GM12872 (cell line): ENCODE data around the gene TMEM120B.

Experiments used
- TF ChIP-seq, protein P1 (sequence below): IDR thresholded peaks from 3 replicates; pipeline ENCODE4 v1.5.1; 2011; ENCODE audit warnings: low read depth, mild to moderate bottlenecking, low read length, moderate library complexity; ENCODE audit not compliant: insufficient read depth

Gene TMEM120B

DNA sequence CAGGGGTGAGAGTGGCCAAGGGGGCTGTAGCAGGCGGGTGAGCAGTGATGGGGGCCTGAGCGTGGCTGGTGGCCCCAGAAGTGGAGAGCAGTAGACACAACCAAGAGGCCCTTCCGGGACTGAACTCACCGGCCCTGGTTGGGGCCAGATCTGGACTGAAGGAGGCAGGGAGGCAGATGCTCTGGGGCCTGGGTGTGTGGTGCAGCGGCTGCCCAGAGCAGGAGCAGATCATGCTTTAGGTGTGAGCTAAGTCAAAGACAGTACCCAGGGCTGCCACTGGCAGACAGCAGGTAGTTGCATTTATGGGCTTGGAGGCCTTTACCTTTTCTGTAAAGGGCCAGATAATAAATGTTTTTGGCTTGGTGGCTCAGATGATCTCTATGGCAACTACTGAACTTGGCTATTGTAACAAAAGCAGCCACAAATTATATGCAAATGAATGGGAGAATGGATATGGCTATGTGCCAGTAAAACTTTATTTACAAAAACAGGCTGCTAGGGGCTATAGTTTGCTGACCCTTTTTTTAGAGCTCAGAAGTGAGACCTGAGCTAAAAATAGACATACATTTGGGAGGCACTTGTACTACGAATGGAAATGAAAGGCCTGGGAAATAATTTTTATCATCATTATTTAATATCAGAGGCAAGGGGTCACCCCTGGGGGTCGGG, 116.8 kb downstream of the TMEM120B start:
- TF ChIP-seq, protein P1, sequence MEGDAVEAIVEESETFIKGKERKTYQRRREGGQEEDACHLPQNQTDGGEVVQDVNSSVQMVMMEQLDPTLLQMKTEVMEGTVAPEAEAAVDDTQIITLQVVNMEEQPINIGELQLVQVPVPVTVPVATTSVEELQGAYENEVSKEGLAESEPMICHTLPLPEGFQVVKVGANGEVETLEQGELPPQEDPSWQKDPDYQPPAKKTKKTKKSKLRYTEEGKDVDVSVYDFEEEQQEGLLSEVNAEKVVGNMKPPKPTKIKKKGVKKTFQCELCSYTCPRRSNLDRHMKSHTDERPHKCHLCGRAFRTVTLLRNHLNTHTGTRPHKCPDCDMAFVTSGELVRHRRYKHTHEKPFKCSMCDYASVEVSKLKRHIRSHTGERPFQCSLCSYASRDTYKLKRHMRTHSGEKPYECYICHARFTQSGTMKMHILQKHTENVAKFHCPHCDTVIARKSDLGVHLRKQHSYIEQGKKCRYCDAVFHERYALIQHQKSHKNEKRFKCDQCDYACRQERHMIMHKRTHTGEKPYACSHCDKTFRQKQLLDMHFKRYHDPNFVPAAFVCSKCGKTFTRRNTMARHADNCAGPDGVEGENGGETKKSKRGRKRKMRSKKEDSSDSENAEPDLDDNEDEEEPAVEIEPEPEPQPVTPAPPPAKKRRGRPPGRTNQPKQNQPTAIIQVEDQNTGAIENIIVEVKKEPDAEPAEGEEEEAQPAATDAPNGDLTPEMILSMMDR = no peak

DNA sequence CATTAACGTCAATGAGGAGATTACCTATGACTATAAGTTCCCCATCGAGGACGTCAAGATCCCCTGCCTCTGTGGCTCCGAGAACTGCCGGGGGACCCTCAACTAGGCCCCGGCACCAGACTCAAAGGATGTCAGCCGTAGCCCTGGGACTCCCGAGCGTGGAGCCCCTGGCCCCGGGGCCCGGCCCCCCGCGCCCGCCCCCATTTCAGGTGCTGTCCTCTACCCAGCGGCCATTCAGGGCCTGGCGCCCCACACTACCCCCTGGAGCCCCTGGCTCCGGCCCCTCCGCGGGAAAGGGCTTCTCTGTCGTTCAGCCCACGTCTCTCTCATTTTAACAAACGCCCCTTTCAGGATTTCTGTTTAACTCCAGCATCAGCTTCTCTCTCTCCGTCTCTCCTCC, 117.6 kb downstream of the TMEM120B start:
- TF ChIP-seq, protein P1 = no peak

GRCh38 chr12:121830588-121831265, 118.2 kb downstream of the TMEM120B start:
- TF ChIP-seq, protein P1 = no peak
